ENCODE measurements around the gene PIP4P1. TPM values are rescaled to one million over a fixed set of nuclear protein-coding genes. Genes with fewer than 3 reads are reported as not detected.

PIP4P1 gene
- total and polyA plus RNA-seq, 9 of the 15 experiments (the other 6 are each of a cell fraction or from before 2014, with no cell fraction given): 5.3 to 20.9 (median 10.7) TPM

DNA sequence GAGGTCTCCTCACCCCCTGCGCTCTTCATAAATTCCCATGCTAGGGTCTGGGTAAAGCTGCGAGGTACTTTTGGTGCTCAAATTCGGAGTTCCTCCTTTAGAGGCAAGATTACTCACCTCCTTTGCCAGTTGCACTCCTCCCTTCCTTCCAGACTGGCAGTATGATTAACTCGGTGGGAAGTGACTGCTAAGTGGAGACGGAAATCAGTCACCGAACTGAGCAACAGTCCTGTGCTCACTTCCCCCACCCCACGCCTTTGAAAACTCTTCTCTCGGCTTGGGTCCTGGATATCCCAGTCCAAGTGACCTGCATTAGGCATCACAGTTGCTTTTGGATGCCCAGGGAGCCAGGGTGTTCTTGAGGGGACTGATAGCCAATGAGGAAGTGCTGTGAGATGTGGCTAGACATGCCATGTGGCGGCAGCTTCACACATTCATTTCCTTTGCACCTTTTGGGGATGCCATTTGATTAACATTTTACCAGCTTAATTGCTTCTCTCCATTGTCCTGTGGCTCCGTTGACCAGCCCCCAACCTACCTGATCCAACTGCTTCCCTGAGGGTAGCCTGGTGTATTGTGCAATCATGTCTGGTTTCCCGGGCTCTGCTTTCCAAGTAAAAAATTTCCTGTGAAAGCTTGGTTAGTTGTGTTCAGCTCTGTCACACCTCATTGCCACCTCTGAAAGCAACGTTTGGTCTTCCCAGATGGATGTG is 8.8 kb upstream of the PIP4P1 start (continued):
- TF ChIP-seq HDAC8 (tag; IDR thresholded peaks at IDR 0.05) (no peak), ZKSCAN3 (CRISPR knock-in tag; IDR thresholded peaks at IDR 0.05) (no peak), SPI1 (IDR thresholded peaks at IDR 0.05; ENCODE audit: borderline replicate concordance, low read depth, low read length) (peak; percentile 90), ELF2 (CRISPR knock-in tag; IDR thresholded peaks at IDR 0.05) (no peak), PTRF (tag; IDR thresholded peaks at IDR 0.05) (no peak), NCOR1 (IDR thresholded peaks at IDR 0.05) (no peak), CHCHD3 (CRISPR knock-in tag; IDR thresholded peaks at IDR 0.05) (no peak), BCL6 (CRISPR knock-in tag; IDR thresholded peaks at IDR 0.05) (no peak), GATAD2B (IDR thresholded peaks at IDR 0.05; ENCODE audit: borderline replicate concordance) (no peak), RBM14 (IDR thresholded peaks at IDR 0.05; ENCODE audit: borderline replicate concordance, insufficient read depth, low read depth, low read length) (no peak), BCOR (IDR thresholded peaks at IDR 0.05) (no peak)
- TF ChIP-seq, protein P1, sequence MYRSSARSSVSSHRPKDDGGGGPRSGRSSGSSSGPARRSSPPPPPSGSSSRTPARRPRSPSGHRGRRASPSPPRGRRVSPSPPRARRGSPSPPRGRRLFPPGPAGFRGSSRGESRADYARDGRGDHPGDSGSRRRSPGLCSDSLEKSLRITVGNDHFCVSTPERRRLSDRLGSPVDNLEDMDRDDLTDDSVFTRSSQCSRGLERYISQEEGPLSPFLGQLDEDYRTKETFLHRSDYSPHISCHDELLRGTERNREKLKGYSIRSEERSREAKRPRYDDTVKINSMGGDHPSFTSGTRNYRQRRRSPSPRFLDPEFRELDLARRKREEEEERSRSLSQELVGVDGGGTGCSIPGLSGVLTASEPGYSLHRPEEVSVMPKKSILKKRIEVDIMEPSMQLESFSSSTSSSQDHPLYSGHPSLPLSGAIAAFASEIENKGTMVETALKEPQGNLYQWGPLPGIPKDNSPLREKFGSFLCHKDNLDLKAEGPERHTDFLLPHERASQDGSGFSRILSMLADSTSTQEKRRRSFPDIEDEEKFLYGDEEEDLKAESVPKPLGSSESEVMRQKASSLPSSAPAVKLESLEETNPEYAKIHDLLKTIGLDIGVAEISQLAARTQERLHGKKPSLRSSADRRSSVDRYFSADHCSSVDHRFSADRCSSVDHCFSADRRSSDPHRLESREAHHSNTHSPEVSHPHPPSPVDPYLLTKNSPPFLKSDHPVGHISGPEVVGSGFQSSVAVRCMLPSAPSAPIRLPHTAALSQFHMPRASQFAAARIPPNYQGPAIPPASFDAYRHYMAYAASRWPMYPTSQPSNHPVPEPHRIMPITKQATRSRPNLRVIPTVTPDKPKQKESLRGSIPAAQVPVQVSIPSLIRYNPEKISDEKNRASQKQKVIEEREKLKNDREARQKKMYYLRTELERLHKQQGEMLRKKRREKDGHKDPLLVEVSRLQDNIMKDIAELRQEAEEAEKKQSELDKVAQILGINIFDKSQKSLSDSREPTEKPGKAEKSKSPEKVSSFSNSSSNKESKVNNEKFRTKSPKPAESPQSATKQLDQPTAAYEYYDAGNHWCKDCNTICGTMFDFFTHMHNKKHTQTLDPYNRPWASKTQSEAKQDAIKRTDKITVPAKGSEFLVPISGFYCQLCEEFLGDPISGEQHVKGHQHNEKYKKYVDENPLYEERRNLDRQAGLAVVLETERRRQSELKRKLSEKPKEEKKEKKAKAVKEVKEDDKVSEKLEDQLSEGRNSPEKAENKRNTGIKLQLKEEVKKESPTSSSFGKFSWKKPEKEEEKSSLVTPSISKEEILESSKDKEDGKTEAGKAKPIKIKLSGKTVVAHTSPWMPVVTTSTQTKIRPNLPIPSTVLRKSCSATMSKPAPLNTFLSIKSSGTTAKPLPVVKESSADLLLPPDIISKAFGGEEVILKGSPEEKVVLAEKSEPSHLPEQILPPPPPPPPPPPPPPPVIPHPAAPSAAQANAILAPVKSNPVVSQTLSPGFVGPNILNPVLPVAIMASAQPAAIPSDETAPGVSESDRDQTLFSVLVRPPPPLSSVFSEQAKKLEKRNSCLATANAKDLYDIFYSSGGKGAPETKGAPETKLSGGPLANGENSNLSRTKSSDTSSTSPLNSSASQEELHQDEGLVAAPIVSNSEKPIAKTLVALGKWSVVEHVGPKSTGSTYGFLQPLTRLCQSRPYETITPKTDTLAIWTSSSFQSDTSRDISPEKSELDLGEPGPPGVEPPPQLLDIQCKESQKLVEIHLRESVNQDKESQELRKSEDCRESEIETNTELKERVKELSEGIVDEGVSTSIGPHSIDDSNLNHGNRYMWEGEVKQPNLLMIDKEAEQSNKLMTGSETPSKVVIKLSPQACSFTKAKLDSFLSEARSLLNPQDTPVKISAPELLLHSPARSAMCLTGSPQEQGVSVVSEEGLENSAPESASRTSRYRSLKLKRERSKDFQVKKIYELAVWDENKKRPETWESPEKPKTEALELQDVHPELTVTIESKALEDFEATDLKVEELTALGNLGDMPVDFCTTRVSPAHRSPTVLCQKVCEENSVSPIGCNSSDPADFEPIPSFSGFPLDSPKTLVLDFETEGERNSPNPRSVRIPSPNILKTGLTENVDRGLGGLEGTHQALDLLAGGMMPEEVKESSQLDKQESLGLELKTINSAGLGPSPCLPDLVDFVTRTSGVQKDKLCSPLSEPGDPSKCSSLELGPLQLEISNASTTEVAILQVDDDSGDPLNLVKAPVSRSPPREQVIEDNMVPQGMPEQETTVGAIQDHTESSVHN (IDR thresholded peaks at IDR 0.05; ENCODE audit: borderline replicate concordance in 1 of 2, low read depth in 1 of 2): no peak
- TF ChIP-seq, protein P2, sequence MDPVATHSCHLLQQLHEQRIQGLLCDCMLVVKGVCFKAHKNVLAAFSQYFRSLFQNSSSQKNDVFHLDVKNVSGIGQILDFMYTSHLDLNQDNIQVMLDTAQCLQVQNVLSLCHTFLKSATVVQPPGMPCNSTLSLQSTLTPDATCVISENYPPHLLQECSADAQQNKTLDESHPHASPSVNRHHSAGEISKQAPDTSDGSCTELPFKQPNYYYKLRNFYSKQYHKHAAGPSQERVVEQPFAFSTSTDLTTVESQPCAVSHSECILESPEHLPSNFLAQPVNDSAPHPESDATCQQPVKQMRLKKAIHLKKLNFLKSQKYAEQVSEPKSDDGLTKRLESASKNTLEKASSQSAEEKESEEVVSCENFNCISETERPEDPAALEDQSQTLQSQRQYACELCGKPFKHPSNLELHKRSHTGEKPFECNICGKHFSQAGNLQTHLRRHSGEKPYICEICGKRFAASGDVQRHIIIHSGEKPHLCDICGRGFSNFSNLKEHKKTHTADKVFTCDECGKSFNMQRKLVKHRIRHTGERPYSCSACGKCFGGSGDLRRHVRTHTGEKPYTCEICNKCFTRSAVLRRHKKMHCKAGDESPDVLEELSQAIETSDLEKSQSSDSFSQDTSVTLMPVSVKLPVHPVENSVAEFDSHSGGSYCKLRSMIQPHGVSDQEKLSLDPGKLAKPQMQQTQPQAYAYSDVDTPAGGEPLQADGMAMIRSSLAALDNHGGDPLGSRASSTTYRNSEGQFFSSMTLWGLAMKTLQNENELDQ (CRISPR knock-in tag; IDR thresholded peaks at IDR 0.05; ENCODE audit: borderline replicate concordance): no peak
- TF ChIP-seq, protein P3, sequence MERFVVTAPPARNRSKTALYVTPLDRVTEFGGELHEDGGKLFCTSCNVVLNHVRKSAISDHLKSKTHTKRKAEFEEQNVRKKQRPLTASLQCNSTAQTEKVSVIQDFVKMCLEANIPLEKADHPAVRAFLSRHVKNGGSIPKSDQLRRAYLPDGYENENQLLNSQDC (CRISPR knock-in tag; IDR thresholded peaks at IDR 0.05): no peak
- TF ChIP-seq, protein P4, sequence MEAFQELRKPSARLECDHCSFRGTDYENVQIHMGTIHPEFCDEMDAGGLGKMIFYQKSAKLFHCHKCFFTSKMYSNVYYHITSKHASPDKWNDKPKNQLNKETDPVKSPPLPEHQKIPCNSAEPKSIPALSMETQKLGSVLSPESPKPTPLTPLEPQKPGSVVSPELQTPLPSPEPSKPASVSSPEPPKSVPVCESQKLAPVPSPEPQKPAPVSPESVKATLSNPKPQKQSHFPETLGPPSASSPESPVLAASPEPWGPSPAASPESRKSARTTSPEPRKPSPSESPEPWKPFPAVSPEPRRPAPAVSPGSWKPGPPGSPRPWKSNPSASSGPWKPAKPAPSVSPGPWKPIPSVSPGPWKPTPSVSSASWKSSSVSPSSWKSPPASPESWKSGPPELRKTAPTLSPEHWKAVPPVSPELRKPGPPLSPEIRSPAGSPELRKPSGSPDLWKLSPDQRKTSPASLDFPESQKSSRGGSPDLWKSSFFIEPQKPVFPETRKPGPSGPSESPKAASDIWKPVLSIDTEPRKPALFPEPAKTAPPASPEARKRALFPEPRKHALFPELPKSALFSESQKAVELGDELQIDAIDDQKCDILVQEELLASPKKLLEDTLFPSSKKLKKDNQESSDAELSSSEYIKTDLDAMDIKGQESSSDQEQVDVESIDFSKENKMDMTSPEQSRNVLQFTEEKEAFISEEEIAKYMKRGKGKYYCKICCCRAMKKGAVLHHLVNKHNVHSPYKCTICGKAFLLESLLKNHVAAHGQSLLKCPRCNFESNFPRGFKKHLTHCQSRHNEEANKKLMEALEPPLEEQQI (IDR thresholded peaks at IDR 0.05): no peak
